Liver (tissue), 9 donors: Measurements from ENCODE around the gene FBXL4. TPM values are rescaled to one million over a fixed set of nuclear protein-coding genes. Genes with fewer than 3 reads are reported as not detected.

Source experiments
- DNase-seq: peaks from one replicate; pipeline ENCODE4 v3.0.0-alpha.2; 2017; ENCODE audit warnings: low spot score
- H3K27ac ChIP-seq, 2 donors: one replicate each; pipeline ENCODE4 v1.7.0; 2013; ENCODE audit warnings: inconsistent platforms in 2 of 2, low read length in 2 of 2, control low read depth in 1 of 2, low read depth in 1 of 2, mild to moderate bottlenecking in 1 of 2
- H3K27me3 ChIP-seq, 4 donors: one replicate each; pipeline versions ENCODE4 v1.6.1 to v1.7.0; 2013; ENCODE audit warnings: low read length in 3 of 4, inconsistent platforms in 1 of 4, mild to moderate bottlenecking in 1 of 4, moderate library complexity in 1 of 4; ENCODE audit not compliant: control insufficient read depth in 4 of 4, insufficient read depth in 4 of 4
- H3K36me3 ChIP-seq, 4 donors: one replicate each; pipeline versions ENCODE4 v1.6.1 to v1.7.0; 2013; ENCODE audit warnings: low read length in 3 of 4, mild to moderate bottlenecking in 3 of 4, low read depth in 1 of 4, moderate library complexity in 1 of 4; ENCODE audit not compliant: control insufficient read depth in 4 of 4, insufficient read depth in 3 of 4
- H3K4me1 ChIP-seq, 4 donors: one replicate each; pipeline versions ENCODE4 v1.6.1 to v1.7.0; 2013; ENCODE audit warnings: low read length in 3 of 4, mild to moderate bottlenecking in 3 of 4, moderate library complexity in 1 of 4; ENCODE audit not compliant: control insufficient read depth in 4 of 4, insufficient read depth in 4 of 4
- H3K4me3 ChIP-seq, 3 donors: one replicate each; pipeline versions ENCODE4 v1.6.1 to v1.7.0; 2013; ENCODE audit warnings: low read length in 3 of 3, control low read depth in 1 of 3, low read depth in 1 of 3, mild to moderate bottlenecking in 1 of 3
- H3K9ac ChIP-seq, 2 donors: one replicate each; pipeline ENCODE4 v1.7.0; 2013; ENCODE audit warnings: low read length in 2 of 2, mild to moderate bottlenecking in 2 of 2, moderate library complexity in 2 of 2, control low read depth in 1 of 2, low read depth in 1 of 2
- H3K9me3 ChIP-seq, 4 donors: one replicate each; pipeline versions ENCODE4 v1.6.1 to v1.7.0; 2013; ENCODE audit warnings: low read length in 3 of 4; ENCODE audit not compliant: control insufficient read depth in 4 of 4
- ATF3 ChIP-seq: IDR thresholded peaks from 2 replicates; pipeline ENCODE4 v1.6.1; 2016; ENCODE audit warnings: antibody characterized with exemption
- CTCF ChIP-seq: fragments of 150-350 bp; IDR thresholded peaks from 2 replicates; pipeline ENCODE4 v1.5.1; 2017; ENCODE audit warnings: improper control_type of control experiment, low read depth, low read length; ENCODE audit not compliant: missing input control
- EGR1 ChIP-seq, 2 donors: IDR thresholded peaks; 2 replicates each; pipeline ENCODE4 v1.6.1; 2016 to 2018; ENCODE audit warnings: antibody characterized with exemption in 2 of 2, low read depth in 2 of 2
- FOXA1 ChIP-seq: IDR thresholded peaks from 2 replicates; pipeline ENCODE4 v1.6.1; 2016; ENCODE audit warnings: antibody characterized with exemption
- FOXA2 ChIP-seq: IDR thresholded peaks from 2 replicates; pipeline ENCODE4 v1.6.1; 2016; ENCODE audit warnings: antibody characterized with exemption
- GABPA ChIP-seq, 2 donors: IDR thresholded peaks in 1 of 2; conservative IDR thresholded peaks in 1 of 2; 2 replicates each; pipeline ENCODE4 v1.6.1; 2016; ENCODE audit warnings: antibody characterized with exemption in 2 of 2, mild to moderate bottlenecking in 1 of 2, moderate library complexity in 1 of 2
- HNF4A ChIP-seq, 2 donors: conservative IDR thresholded peaks; 2 replicates each; pipeline ENCODE4 v1.6.1; 2016; ENCODE audit warnings: antibody characterized with exemption in 2 of 2, mild to moderate bottlenecking in 2 of 2
- MAX ChIP-seq: IDR thresholded peaks from 2 replicates; pipeline ENCODE4 v1.6.1; 2016; ENCODE audit warnings: antibody characterized with exemption
- RAD21 ChIP-seq, 2 donors: IDR thresholded peaks; 2 replicates each; pipeline ENCODE4 v1.6.1; 2016; ENCODE audit warnings: antibody characterized with exemption in 2 of 2, mild to moderate bottlenecking in 2 of 2
- REST ChIP-seq: IDR thresholded peaks from 2 replicates; pipeline ENCODE4 v1.6.1; 2016; ENCODE audit warnings: antibody characterized with exemption, mild to moderate bottlenecking
- RXRA ChIP-seq, 2 donors: IDR thresholded peaks; 2 replicates each; pipeline ENCODE4 v1.6.1; 2017 to 2018; ENCODE audit warnings: antibody characterized with exemption in 2 of 2, mild to moderate bottlenecking in 1 of 2
- SP1 ChIP-seq: IDR thresholded peaks from 2 replicates; pipeline ENCODE4 v1.6.1; 2018; ENCODE audit warnings: antibody characterized with exemption, mild to moderate bottlenecking
- TAF1 ChIP-seq: conservative IDR thresholded peaks from 2 replicates; pipeline ENCODE4 v1.6.1; 2016; ENCODE audit warnings: antibody characterized with exemption, mild to moderate bottlenecking
- YY1 ChIP-seq: IDR thresholded peaks from 2 replicates; pipeline ENCODE4 v1.6.1; 2016; ENCODE audit warnings: antibody characterized with exemption, mild to moderate bottlenecking
- WGBS: extraction: QIAGEN DNeasy Blood & Tissue Kit; methylation state at CpG from one replicate; pipeline ENCODE4 v1.1.7; 2013; 5-methylcytosine and 5-hydroxymethylcytosine counted together
- polyA plus RNA-seq, 2 donors: library from polyadenylated mRNA; stranded (reverse) in 1 of 2; unstranded in 1 of 2; fragments of 200-250 nt in 1 of 2; fragments of >200 nt in 1 of 2; fragmentation: Nextera tagmentation in 1 of 2; extraction: Ambion mirVana in 1 of 2; gene quantifications; one replicate each; pipeline versions ENCODE4 v1.2.1 to v1.2.3, GENCODE V29; 2013 to 2015
- total RNA-seq, 2 donors: library from RNA; depleted of rRNA; stranded (reverse); fragments of >200 nt; gene quantifications; one replicate each; pipeline ENCODE4 v1.2.3, GENCODE V29; 2014
- donor health status: healthy.
- donor health status: healthy.
- donor health status: healthy.
- donor health status: healthy.
- donor health status: healthy.

FBXL4 gene
- total and polyA plus RNA-seq, 4 donors, result 4.1 to 18.8 (median 14.0) TPM

GRCh38 chr6:98847416-98847778, 100.3 kb downstream of the FBXL4 start:
- H3K4me1 ChIP-seq, result peaks cover 10 to 24% (median 14%) of the 10 kb centered on the region in 4 donors
- H3K36me3 ChIP-seq, result no peaks in the 10 kb centered on the region
- no peak for DNase-seq
- peaks cover 0 to 14% (median 9%) of the 10 kb centered on the region in 4 donors for H3K27me3 ChIP-seq
- 45% methylated on average over 11 of the region's 11 CpGs for WGBS
- TF ChIP-seq RXRA (IDR thresholded peaks at IDR 0.05) (no peak), RAD21 (IDR thresholded peaks at IDR 0.05) (no peak), ATF3 (no peak), YY1 (no peak), FOXA1 (no peak), CTCF (no peak), SP1 (no peak), GABPA (IDR thresholded peaks at IDR 0.05 in 1 of 2, conservative IDR thresholded peaks at IDR 0.05 in 1 of 2) (no peak), REST (no peak), FOXA2 (no peak), EGR1 (IDR thresholded peaks at IDR 0.05; ENCODE audit: low read depth in 2 of 2) (no peak), HNF4A (conservative IDR thresholded peaks at IDR 0.05) (no peak), TAF1 (no peak)
- H3K27ac ChIP-seq, result no peak overlapping the region
- no peak overlapping the region for H3K9ac ChIP-seq
- H3K9me3 ChIP-seq, result no peaks in the 10 kb centered on the region
- no peak overlapping the region for H3K4me3 ChIP-seq

GRCh38 chr6:98846021-98846380, 101.7 kb downstream of the FBXL4 start:
- no peak for DNase-seq
- 61% methylated on average over 3 of the region's 3 CpGs for WGBS
- Histone ChIP-seq H3K4me3 (no peak overlapping the region), H3K4me1 (peaks cover 10 to 24% (median 14%) of the 10 kb centered on the region in 4 donors), H3K27ac (no peak overlapping the region), H3K36me3 (no peaks in the 10 kb centered on the region), H3K27me3 (peaks cover 0 to 21% (median 10%) of the 10 kb centered on the region in 4 donors), H3K9ac (no peak overlapping the region), H3K9me3 (no peaks in the 10 kb centered on the region)
- no peak for TF ChIP-seq FOXA1
- TF ChIP-seq ATF3, result no peak
- TF ChIP-seq MAX, result no peak
- no peak for TF ChIP-seq FOXA2
